ENCODE measurements around the gene HAUS3.
"Not testable (repeated sequence)": the region's sequence is repeated elsewhere in the genome, so short reads cannot be mapped to it uniquely, and the experiment has no call there.

GRCh38 chr4:2202789-2203188 is 39.1 kb downstream of the HAUS3 start:
- not testable (repeated sequence) for TF ChIP-seq EZH2phosphoT487 (IDR thresholded peaks at IDR 0.05; ENCODE audit: insufficient read depth, low read depth); EZH2 (IDR thresholded peaks at IDR 0.05; ENCODE audit: insufficient read depth, poor library complexity, severe bottlenecking)

Data from GM23248 (cell line).